ENCODE data around the gene GMPS. TPM values are rescaled to one million over a fixed set of nuclear protein-coding genes. Genes with fewer than 3 reads are reported as not detected.
A peak's percentile ranks its signal among the peaks of the same experiment; 100 is the strongest.
"Not testable (repeated sequence)": the region's sequence is repeated elsewhere in the genome, so short reads cannot be mapped to it uniquely, and the experiment has no call there.

Gene GMPS
- total RNA-seq, 2 experiments from 2014 or later, result 114 to 123 TPM

- intact Hi-C loops (cut with micrococcal nuclease), result loop anchor here (1.0 to 10.0 kb wide), 4 partner anchors 107 to 1225 kb away; partner anchors contain the start of gene TIPARP
- Mint-ChIP-seq H3K4me3 (no peak overlapping the region), H3K4me1 (ENCODE audit: low read depth) (peaks cover 17% of the 10 kb centered on the region), H3K27ac (no peak overlapping the region), H3K9me3 (no peaks in the 10 kb centered on the region), H3K27me3 (ENCODE audit: low read depth) (no peaks in the 10 kb centered on the region), H3K36me3 (ENCODE audit: low read depth) (no peaks in the 10 kb centered on the region)
- DNase-seq, result no peak
- CTCF ChIA-PET, result no interaction called here
Measured at GRCh38 chr3:155859859-155860258, 10.6 kb upstream of the GMPS start.

GRCh38 chr3:155860424-155860823 is 10.0 kb upstream of the GMPS start:
- peaks cover 14% of the 10 kb centered on the region for H3K4me1 Mint-ChIP-seq (ENCODE audit: low read depth)
- H3K27me3 Mint-ChIP-seq (ENCODE audit: low read depth); H3K4me3 Mint-ChIP-seq; H3K27ac Mint-ChIP-seq; CTCF ChIA-PET; H3K9me3 Mint-ChIP-seq; H3K36me3 Mint-ChIP-seq (ENCODE audit: low read depth); DNase-seq: not testable (repeated sequence)
- intact Hi-C loops (cut with micrococcal nuclease), result loop anchor here (1.0 kb wide), 2 partner anchors 107 to 507 kb away; no protein-coding TSS in a partner anchor

DNA sequence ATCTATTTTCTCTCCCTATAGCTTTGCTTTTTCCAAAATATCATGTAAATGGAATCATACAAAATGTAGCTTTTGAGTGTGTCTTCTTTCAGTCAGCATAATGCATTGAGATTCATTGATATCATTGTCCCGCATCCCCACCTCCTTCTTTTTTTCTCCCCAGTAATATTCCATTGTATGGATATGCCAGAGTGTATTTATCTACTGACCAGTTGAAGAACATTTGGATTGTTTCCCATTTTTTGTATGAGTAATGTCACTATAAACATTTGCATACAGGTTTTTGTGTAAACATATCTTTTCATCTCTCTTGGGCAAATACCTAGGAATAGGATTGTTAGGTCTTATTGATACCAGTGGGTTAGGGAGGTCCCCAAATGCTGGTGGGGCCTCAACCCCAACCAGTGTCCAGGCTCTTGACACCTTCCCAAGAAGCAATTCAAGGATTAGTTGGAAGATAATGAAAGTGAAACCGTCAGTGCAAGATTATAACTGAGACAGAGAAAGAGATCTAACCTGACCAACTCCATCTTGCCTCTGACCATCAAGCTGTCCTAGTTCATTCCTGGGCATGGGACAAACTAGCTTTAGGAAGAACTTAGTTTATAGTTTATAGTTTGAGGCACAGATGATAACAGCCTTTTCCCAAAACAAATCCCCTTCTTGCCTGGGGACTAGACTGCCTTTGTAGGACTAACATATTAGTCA is 8.8 kb upstream of the GMPS start:
- H3K36me3 Mint-ChIP-seq (ENCODE audit: low read depth), result no peaks in the 10 kb centered on the region
- no peak for DNase-seq
- H3K9me3 Mint-ChIP-seq, result no peaks in the 10 kb centered on the region
- H3K4me1 Mint-ChIP-seq (ENCODE audit: low read depth), result peaks cover 14% of the 10 kb centered on the region
- H3K27ac Mint-ChIP-seq, result no peak overlapping the region
- no peaks in the 10 kb centered on the region for H3K27me3 Mint-ChIP-seq (ENCODE audit: low read depth)
- intact Hi-C loops (cut with micrococcal nuclease), result loop anchor here (1.0 kb wide), 2 partner anchors 7 to 9 kb away; partner anchors contain the start of genes GMPS and SLC33A1
- CTCF ChIA-PET, result interaction anchor here (2.2 kb wide), 1 partner anchor 56 kb away, joined by 13 read pairs; the partner anchor contains the start of gene C3orf33
- no peak overlapping the region for H3K4me3 Mint-ChIP-seq

DNA sequence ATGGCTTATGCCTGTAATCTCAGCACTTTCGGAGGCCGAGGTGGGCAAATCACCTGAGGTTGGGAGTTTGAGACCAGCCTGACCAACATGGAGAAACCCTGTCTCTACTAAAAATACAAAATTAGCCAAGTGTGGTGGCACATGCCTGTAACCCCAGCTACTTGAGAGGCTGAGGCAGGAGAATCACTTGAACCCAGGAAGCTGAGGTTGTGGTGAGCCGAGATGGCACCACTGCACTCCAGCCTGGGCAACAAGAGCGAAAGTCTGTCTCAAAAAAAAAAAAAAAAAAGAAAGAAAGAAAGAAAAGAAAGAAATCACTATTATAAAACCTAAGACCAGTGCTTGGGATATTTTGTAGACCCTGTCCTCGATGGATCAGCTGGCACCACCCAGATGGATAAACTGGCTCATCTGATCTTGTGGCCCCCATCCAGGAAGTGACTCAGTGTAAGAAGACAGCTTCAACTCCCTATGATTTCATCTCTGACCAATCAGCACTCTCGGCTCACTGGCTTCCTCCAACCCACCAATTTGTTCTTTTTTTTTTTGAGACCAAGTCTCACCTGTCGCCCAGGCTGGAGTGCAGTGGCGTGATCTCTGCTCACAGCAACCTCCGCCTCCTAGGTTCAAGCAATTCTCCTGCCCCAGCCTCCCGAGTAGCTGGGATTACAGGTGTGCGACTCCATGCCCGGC is 8.0 kb upstream of the GMPS start:
- H3K4me1 Mint-ChIP-seq (ENCODE audit: low read depth), result peaks cover 14% of the 10 kb centered on the region
- CTCF ChIA-PET, result interaction anchor here (0.7 to 2.2 kb wide), 3 partner anchors 56 to 474 kb away, joined by 3 to 13 read pairs (median 4); partner anchors contain the start of gene C3orf33
- peak; percentile 82 for DNase-seq
- H3K27me3 Mint-ChIP-seq (ENCODE audit: low read depth); H3K4me3 Mint-ChIP-seq; H3K36me3 Mint-ChIP-seq (ENCODE audit: low read depth); H3K9me3 Mint-ChIP-seq: not testable (repeated sequence)
- intact Hi-C loops (cut with micrococcal nuclease), result loop anchor here (1.0 kb wide), 2 partner anchors 8 kb away; partner anchors contain the start of genes GMPS and SLC33A1
- H3K27ac Mint-ChIP-seq, result peak overlapping the region; percentile 65

DNA sequence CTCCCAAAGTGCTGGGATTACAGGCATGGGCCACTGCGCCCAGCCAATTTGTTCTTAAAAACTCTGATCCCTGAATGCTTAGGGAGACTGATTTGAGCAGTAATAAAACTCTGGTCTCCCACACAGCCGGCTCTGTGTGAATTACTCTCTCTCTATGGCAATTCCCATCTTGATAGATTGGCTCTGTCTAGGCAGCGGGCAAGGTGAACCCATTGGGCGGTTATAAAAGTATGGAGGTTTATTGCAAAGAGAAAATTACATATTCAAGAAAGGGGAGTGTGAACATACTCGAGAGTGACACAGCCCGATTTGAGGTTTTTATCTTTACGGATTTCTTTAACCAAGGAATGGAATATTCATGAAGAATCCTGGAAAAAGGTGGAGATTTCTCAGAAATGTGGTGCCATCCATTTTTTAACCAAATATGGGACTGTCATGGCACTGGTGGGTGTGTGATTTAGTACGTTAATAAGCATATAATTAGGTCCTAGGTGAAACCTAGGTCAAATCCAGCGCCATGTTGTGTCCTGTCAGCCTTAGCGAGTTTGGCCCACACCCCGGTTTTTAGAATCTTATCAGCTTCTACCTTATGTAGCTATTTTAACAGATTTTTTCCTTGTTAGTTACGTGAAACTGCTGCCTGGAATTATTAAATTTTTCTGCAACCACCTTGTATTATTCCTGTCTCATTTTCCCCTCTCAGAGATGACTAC is 7.2 kb upstream of the GMPS start:
- H3K4me1 Mint-ChIP-seq (ENCODE audit: low read depth), result peaks cover 14% of the 10 kb centered on the region
- intact Hi-C loops (cut with micrococcal nuclease), result no loop called here
- no peak overlapping the region for H3K4me3 Mint-ChIP-seq
- no peaks in the 10 kb centered on the region for H3K27me3 Mint-ChIP-seq (ENCODE audit: low read depth)
- CTCF ChIA-PET, result interaction anchor here (0.7 to 2.2 kb wide), 2 partner anchors 57 to 289 kb away, joined by 4 to 13 read pairs; partner anchors contain the start of gene C3orf33
- H3K27ac Mint-ChIP-seq, result peak overlapping the region; percentile 65
- H3K36me3 Mint-ChIP-seq (ENCODE audit: low read depth), result no peaks in the 10 kb centered on the region
- DNase-seq, result no peak
- H3K9me3 Mint-ChIP-seq, result no peaks in the 10 kb centered on the region

GRCh38 chr3:155869691-155870090 is 759 bp upstream of the GMPS start:
- Mint-ChIP-seq H3K27me3 (ENCODE audit: low read depth) (no peaks in the 10 kb centered on the region), H3K4me1 (ENCODE audit: low read depth) (peaks cover 19% of the 10 kb centered on the region), H3K9me3 (no peaks in the 10 kb centered on the region), H3K27ac (peak overlapping the region; percentile 90), H3K36me3 (ENCODE audit: low read depth) (peaks cover 3% of the 10 kb centered on the region), H3K4me3 (peak overlapping the region; percentile 86)
- CTCF ChIA-PET, result interaction anchor here (0.8 to 2.9 kb wide), 4 partner anchors 12 to 64 kb away, joined by 3 to 21 read pairs (median 4); partner anchors contain the start of genes C3orf33 and SLC33A1
- intact Hi-C loops (cut with micrococcal nuclease), result loop anchor here (1.0 to 10.0 kb wide), 9 partner anchors 7 to 1745 kb away; partner anchors contain the start of genes ARHGEF26, C3orf33, CCNL1 and DHX36
- no peak for DNase-seq

DNA sequence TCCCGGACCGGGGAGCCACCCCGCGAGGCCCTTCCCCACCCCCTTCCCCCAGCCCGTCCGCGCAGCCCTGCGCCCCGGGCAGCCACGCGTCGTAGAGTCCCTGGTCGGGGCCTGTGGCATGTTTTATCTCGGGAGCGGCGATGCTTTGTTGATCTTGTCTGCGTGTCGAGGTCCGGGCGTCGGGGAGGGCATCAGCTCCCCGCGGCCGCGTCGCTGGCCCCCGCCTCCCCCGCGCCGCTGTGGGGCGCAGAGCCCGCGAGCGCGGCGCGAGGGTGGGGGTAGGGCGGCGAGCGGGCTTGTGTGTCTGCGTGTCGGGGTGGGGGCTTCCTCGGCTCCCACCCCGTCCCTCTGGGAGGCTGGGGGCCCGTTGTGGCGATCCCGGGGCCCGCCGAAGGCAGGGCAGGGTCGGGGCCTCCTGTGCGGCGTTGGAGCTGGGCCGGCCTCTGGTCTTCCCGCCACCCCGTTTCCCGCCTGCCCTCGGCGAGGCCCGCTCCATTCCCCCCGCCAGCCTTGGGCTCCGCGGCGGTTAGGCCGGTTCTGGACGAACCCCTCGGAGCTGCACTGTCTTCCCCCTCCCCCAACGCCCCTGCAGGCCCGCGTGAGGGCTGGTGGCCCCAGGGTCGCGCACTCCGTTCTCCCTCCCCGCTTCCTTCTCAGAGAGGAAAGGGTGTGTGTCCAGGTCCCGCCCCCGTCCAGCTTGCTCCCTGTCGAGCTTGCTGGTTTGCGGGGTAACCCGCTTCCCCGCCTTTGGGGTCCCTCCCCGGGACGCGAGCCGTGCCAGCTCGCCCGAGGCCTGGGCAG is 695 bp downstream of the GMPS start:
- CTCF ChIA-PET, result interaction anchor here (1.0 to 3.3 kb wide), 2 partner anchors 55 to 65 kb away, joined by 3 to 32 read pairs; partner anchors contain the start of gene C3orf33

GRCh38 chr3:155871746-155872158 is 1.3 kb downstream of the GMPS start:
- DNase-seq, result no peak
- peaks cover 30% of the 10 kb centered on the region for H3K4me1 Mint-ChIP-seq (ENCODE audit: low read depth)
- H3K27ac Mint-ChIP-seq, result peak overlapping the region; percentile 87
- peaks cover 3% of the 10 kb centered on the region for H3K36me3 Mint-ChIP-seq (ENCODE audit: low read depth)
- intact Hi-C loops (cut with micrococcal nuclease), result loop anchor here (2.0 to 10.0 kb wide), 4 partner anchors 519 to 1747 kb away; partner anchors contain the start of genes ARHGEF26, CCNL1 and DHX36
- CTCF ChIA-PET, result interaction anchor here (3.3 kb wide), 1 partner anchor 66 kb away, joined by 32 read pairs; the partner anchor contains the start of gene C3orf33
- peak overlapping the region; percentile 90 for H3K4me3 Mint-ChIP-seq
- H3K9me3 Mint-ChIP-seq, result no peaks in the 10 kb centered on the region
- H3K27me3 Mint-ChIP-seq (ENCODE audit: low read depth), result no peaks in the 10 kb centered on the region

More for the DNA sequence above, 695 bp downstream of the GMPS start:
- H3K4me1 Mint-ChIP-seq (ENCODE audit: low read depth), result peaks cover 28% of the 10 kb centered on the region
- peak overlapping the region; percentile 87 for H3K27ac Mint-ChIP-seq
- no peaks in the 10 kb centered on the region for H3K27me3 Mint-ChIP-seq (ENCODE audit: low read depth)
- peak overlapping the region; percentile 90 for H3K4me3 Mint-ChIP-seq
- peak; percentile 47 for DNase-seq
- H3K36me3 Mint-ChIP-seq (ENCODE audit: low read depth), result peaks cover 3% of the 10 kb centered on the region
- H3K9me3 Mint-ChIP-seq, result no peaks in the 10 kb centered on the region
- intact Hi-C loops (cut with micrococcal nuclease), result loop anchor here (1.0 to 10.0 kb wide), 9 partner anchors 9 to 1746 kb away; partner anchors contain the start of genes ARHGEF26, C3orf33, CCNL1 and DHX36

GRCh38 chr3:155872904-155873646 is 2.6 kb downstream of the GMPS start:
- Mint-ChIP-seq H3K27ac (no peak overlapping the region), H3K4me3 (no peak overlapping the region), H3K4me1 (ENCODE audit: low read depth) (peaks cover 38% of the 10 kb centered on the region), H3K36me3 (ENCODE audit: low read depth) (peaks cover 3% of the 10 kb centered on the region), H3K9me3 (no peaks in the 10 kb centered on the region), H3K27me3 (ENCODE audit: low read depth) (no peaks in the 10 kb centered on the region)
- no peak for DNase-seq
- intact Hi-C loops (cut with micrococcal nuclease), result loop anchor here (5.0 to 10.0 kb wide), 2 partner anchors 521 to 1748 kb away; partner anchors contain the start of gene ARHGEF26
- CTCF ChIA-PET, result interaction anchor here (3.3 kb wide), 1 partner anchor 67 kb away, joined by 32 read pairs; the partner anchor contains the start of gene C3orf33

GRCh38 chr3:155876037-155876436 is 5.6 kb downstream of the GMPS start:
- intact Hi-C loops (cut with micrococcal nuclease), result loop anchor here (10.0 kb wide), 1 partner anchor 1751 kb away; the partner anchor contains the start of gene ARHGEF26

More at GRCh38 chr3:155876037-155876436, 5.6 kb downstream of the GMPS start:
- CTCF ChIA-PET, result no interaction called here
- no peak for DNase-seq
- H3K4me1 Mint-ChIP-seq (ENCODE audit: low read depth), result peaks cover 55% of the 10 kb centered on the region
- no peaks in the 10 kb centered on the region for H3K9me3 Mint-ChIP-seq
- peaks cover 3% of the 10 kb centered on the region for H3K36me3 Mint-ChIP-seq (ENCODE audit: low read depth)
- no peaks in the 10 kb centered on the region for H3K27me3 Mint-ChIP-seq (ENCODE audit: low read depth)
- H3K4me3 Mint-ChIP-seq, result no peak overlapping the region
- H3K27ac Mint-ChIP-seq, result no peak overlapping the region

All from activated naive CD4-positive, alpha-beta T cell treated with anti-CD3 and anti-CD28 coated beads for 36 hours (primary cell).